K562 (cell line): ENCODE measurements around the gene RNF44. TPM values are rescaled to one million over a fixed set of nuclear protein-coding genes. Genes with fewer than 3 reads are reported as not detected.

Experiments used
- BCL6 ChIP-seq: fragments of 250-450 bp; sonication (Bioruptor Pico); IDR thresholded peaks from 2 replicates; pipeline ENCODE4 v1.4.0; 2020
- CAMTA2 ChIP-seq: fragments of 250-450 bp; sonication (Bioruptor Pico); conservative IDR thresholded peaks from 2 replicates; pipeline ENCODE4 v1.5.1; 2022
- CBX2 ChIP-seq: fragments of 200-600 bp; sonication (generic); IDR thresholded peaks from one replicate; pipeline ENCODE4 v1.6.1; 2012; ENCODE audit warnings: mild to moderate bottlenecking, low read length, inconsistent platforms; ENCODE audit not compliant: insufficient read depth, poor library complexity, severe bottlenecking
- CCAR2 ChIP-seq: fragments of 200-400 bp; formaldehyde crosslinking; IDR thresholded peaks from 2 replicates; pipeline ENCODE4 v1.6.1; 2017; ENCODE audit warnings: mild to moderate bottlenecking, low read depth, low read length
- EWSR1 ChIP-seq: fragments of 450-650 bp; IDR thresholded peaks from 2 replicates; pipeline ENCODE4 v1.6.1; 2018; ENCODE audit warnings: borderline replicate concordance, mild to moderate bottlenecking, low read depth, moderate library complexity; ENCODE audit not compliant: partially characterized antibody
- KDM5B ChIP-seq: fragments of 200-600 bp; sonication (generic); IDR thresholded peaks from 2 replicates; pipeline ENCODE4 v1.6.1; 2012; ENCODE audit warnings: low read depth, mild to moderate bottlenecking, moderate library complexity, low read length, control low read depth, inconsistent platforms; ENCODE audit not compliant: insufficient replicate concordance
- MCM5 ChIP-seq: fragments of 450-650 bp; IDR thresholded peaks from 2 replicates; pipeline ENCODE4 v1.6.1; 2016; ENCODE audit warnings: low read depth
- MEF2A ChIP-seq: IDR thresholded peaks from 2 replicates; pipeline ENCODE4 v1.6.1; 2011; ENCODE audit warnings: low read depth, mild to moderate bottlenecking, low read length, moderate library complexity; ENCODE audit not compliant: control insufficient read depth
- PCBP2 ChIP-seq: fragments of 200-400 bp; formaldehyde crosslinking; IDR thresholded peaks from 2 replicates; pipeline ENCODE4 v1.6.1; 2018; ENCODE audit warnings: low read length, low read depth, mild to moderate bottlenecking, moderate library complexity; ENCODE audit not compliant: poor library complexity, severe bottlenecking
- PHF8 ChIP-seq: fragments of 200-600 bp; sonication (generic); IDR thresholded peaks from 2 replicates; pipeline ENCODE4 v1.6.1; 2012; ENCODE audit warnings: mixed run types, mild to moderate bottlenecking, inconsistent platforms, low read length, moderate library complexity, borderline replicate concordance
- PTTG1 ChIP-seq: fragments of 450-650 bp; IDR thresholded peaks from 2 replicates; pipeline ENCODE4 v1.6.1; 2016; ENCODE audit warnings: low read depth, mild to moderate bottlenecking, missing genetic modification characterization, missing compliant biosample characterization
- RCOR1 ChIP-seq, 2 experiments: IDR thresholded peaks; 2 replicates each; pipeline ENCODE4 v1.6.1; 2012; ENCODE audit warnings: low read depth in 2 of 2, low read length in 2 of 2, borderline replicate concordance in 1 of 2, improper control_type of control experiment in 1 of 2
- WHSC1 ChIP-seq: IDR thresholded peaks from one replicate; pipeline ENCODE4 v1.6.1; 2012; ENCODE audit warnings: low read length, control low read depth, inconsistent platforms
- ZNF133 ChIP-seq: fragments of 250-450 bp; sonication (Bioruptor Pico); IDR thresholded peaks from 2 replicates; pipeline ENCODE4 v1.4.0; 2020; ENCODE audit warnings: mild to moderate bottlenecking
- ZNF282 ChIP-seq: sonication (generic); formaldehyde crosslinking; IDR thresholded peaks from 2 replicates; pipeline ENCODE4 v1.8.1; 2023; ENCODE audit warnings: missing genetic modification reagents
- ZNF561 ChIP-seq: fragments of 450-650 bp; formaldehyde crosslinking; conservative IDR thresholded peaks from 2 replicates; pipeline ENCODE4 v1.4.0; 2020; ENCODE audit warnings: mild to moderate bottlenecking, moderate library complexity
- ZNF75A ChIP-seq: fragments of 450-650 bp; formaldehyde crosslinking; IDR thresholded peaks from 2 replicates; pipeline ENCODE4 v1.4.0; 2020; ENCODE audit warnings: mild to moderate bottlenecking
- polyA plus RNA-seq, 8 experiments: library from polyadenylated mRNA; depleted of rRNA in 4 of 8; stranded (reverse) in 5 of 8; unstranded in 3 of 8; fragments of >200 nt; fragmentation: Nextera tagmentation in 2 of 8; fragmentation: Illumina TruSeq in 1 of 8; extraction: Ambion mirVana in 2 of 8; extraction: Trizol in 1 of 8; gene quantifications; 2 replicates each; pipeline versions ENCODE4 v1.2.1 to v1.2.3, GENCODE V29; 2011 to 2014; ENCODE audit warnings: inconsistent platforms in 1 of 8, missing spikeins in 1 of 8
- total RNA-seq, 7 experiments: library from RNA; depleted of rRNA in 6 of 7; stranded (reverse); fragments of >200 nt in 6 of 7; fragmentation: Illumina TruSeq in 2 of 7; extraction: Trizol in 2 of 7; gene quantifications; 2 replicates each; pipeline versions ENCODE4 v1.2.1 to v1.2.3, GENCODE V29; 2011 to 2021; ENCODE audit warnings: low replicate concordance in 1 of 7
- TF ChIP-seq, protein P1 (sequence below): sonication (generic); formaldehyde crosslinking; IDR thresholded peaks from 2 replicates; pipeline ENCODE4 v1.8.1; 2022; ENCODE audit warnings: missing genetic modification reagents
- TF ChIP-seq, protein P2 (sequence below): fragments of 250-450 bp; sonication (Bioruptor Pico); IDR thresholded peaks from 2 replicates; pipeline ENCODE4 v1.6.1; 2021; ENCODE audit warnings: mild to moderate bottlenecking
- TF ChIP-seq, protein P3 (sequence below): fragments of 200-400 bp; formaldehyde crosslinking; IDR thresholded peaks from 2 replicates; pipeline ENCODE4 v1.6.1; 2017; ENCODE audit warnings: mild to moderate bottlenecking, low read depth, low read length, moderate library complexity
- TF ChIP-seq, protein P4 (sequence below): sonication (generic); formaldehyde crosslinking; IDR thresholded peaks from 2 replicates; pipeline ENCODE4 v1.8.1; 2023; ENCODE audit warnings: mild to moderate bottlenecking, missing genetic modification reagents
- TF ChIP-seq, protein P5 (sequence below), 2 experiments: IDR thresholded peaks; 2 replicates each; pipeline ENCODE4 v1.6.1; 2012; ENCODE audit warnings: improper control_type of control experiment in 2 of 2, low read depth in 2 of 2, low read length in 2 of 2, borderline replicate concordance in 1 of 2

Gene RNF44
- total and polyA plus RNA-seq, 9 of the 15 experiments (the other 6 are each of a cell fraction or from before 2014, with no cell fraction given) = 1.6 to 82.6 (median 7.4) TPM

DNA sequence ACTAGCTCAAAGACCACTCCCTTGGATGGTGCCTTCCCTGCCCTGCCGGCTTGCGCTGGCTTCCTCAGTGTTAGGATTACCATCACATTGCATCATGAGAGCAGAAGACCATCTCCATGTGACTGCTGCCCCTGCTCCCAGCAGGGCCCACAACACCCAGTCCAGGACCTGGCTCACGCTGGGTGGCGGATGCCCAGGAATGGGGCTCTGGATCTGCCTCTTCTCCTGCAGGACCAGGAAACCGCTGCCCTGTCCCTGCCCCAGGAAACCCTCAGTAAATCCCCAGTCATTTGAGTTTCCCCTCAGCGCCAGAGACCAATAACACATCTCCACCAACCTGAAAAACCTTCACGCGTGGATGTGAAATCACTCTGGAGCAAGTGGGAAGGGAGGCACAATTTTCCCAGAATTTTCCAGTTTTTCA is 3.3 kb upstream of the RNF44 start (continued):
- TF ChIP-seq CBX2 (no peak), RCOR1 (IDR thresholded peaks at IDR 0.05; ENCODE audit: borderline replicate concordance in 1 of 2, low read depth in 2 of 2, low read length in 2 of 2) (no peak), EWSR1 (no peak), ZNF133 (CRISPR knock-in tag) (no peak), MEF2A (no peak), CCAR2 (no peak), CAMTA2 (CRISPR knock-in tag) (no peak), ZNF282 (CRISPR knock-in tag) (no peak), PHF8 (no peak), PTTG1 (tag) (0 out of 2 replicates have a peak, but pooled peaks have one; percentile 14), PCBP2 (no peak), BCL6 (CRISPR knock-in tag) (peak; percentile 80), ZNF561 (CRISPR knock-in tag) (0 out of 2 replicates have a peak, but pooled peaks have one; percentile 71), WHSC1 (no peak), ZNF75A (no peak), KDM5B (no peak), MCM5 (no peak)
- TF ChIP-seq, protein P1, sequence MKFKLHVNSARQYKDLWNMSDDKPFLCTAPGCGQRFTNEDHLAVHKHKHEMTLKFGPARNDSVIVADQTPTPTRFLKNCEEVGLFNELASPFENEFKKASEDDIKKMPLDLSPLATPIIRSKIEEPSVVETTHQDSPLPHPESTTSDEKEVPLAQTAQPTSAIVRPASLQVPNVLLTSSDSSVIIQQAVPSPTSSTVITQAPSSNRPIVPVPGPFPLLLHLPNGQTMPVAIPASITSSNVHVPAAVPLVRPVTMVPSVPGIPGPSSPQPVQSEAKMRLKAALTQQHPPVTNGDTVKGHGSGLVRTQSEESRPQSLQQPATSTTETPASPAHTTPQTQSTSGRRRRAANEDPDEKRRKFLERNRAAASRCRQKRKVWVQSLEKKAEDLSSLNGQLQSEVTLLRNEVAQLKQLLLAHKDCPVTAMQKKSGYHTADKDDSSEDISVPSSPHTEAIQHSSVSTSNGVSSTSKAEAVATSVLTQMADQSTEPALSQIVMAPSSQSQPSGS (CRISPR knock-in tag) = no peak
- TF ChIP-seq, protein P2, sequence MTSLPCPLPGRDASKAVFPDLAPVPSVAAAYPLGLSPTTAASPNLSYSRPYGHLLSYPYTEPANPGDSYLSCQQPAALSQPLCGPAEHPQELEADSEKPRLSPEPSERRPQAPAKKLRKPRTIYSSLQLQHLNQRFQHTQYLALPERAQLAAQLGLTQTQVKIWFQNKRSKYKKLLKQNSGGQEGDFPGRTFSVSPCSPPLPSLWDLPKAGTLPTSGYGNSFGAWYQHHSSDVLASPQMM (CRISPR knock-in tag) = no peak
- TF ChIP-seq, protein P3, sequence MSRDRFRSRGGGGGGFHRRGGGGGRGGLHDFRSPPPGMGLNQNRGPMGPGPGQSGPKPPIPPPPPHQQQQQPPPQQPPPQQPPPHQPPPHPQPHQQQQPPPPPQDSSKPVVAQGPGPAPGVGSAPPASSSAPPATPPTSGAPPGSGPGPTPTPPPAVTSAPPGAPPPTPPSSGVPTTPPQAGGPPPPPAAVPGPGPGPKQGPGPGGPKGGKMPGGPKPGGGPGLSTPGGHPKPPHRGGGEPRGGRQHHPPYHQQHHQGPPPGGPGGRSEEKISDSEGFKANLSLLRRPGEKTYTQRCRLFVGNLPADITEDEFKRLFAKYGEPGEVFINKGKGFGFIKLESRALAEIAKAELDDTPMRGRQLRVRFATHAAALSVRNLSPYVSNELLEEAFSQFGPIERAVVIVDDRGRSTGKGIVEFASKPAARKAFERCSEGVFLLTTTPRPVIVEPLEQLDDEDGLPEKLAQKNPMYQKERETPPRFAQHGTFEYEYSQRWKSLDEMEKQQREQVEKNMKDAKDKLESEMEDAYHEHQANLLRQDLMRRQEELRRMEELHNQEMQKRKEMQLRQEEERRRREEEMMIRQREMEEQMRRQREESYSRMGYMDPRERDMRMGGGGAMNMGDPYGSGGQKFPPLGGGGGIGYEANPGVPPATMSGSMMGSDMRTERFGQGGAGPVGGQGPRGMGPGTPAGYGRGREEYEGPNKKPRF = no peak
- TF ChIP-seq, protein P4, sequence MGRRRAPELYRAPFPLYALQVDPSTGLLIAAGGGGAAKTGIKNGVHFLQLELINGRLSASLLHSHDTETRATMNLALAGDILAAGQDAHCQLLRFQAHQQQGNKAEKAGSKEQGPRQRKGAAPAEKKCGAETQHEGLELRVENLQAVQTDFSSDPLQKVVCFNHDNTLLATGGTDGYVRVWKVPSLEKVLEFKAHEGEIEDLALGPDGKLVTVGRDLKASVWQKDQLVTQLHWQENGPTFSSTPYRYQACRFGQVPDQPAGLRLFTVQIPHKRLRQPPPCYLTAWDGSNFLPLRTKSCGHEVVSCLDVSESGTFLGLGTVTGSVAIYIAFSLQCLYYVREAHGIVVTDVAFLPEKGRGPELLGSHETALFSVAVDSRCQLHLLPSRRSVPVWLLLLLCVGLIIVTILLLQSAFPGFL (CRISPR knock-in tag) = no peak
- TF ChIP-seq, protein P5, sequence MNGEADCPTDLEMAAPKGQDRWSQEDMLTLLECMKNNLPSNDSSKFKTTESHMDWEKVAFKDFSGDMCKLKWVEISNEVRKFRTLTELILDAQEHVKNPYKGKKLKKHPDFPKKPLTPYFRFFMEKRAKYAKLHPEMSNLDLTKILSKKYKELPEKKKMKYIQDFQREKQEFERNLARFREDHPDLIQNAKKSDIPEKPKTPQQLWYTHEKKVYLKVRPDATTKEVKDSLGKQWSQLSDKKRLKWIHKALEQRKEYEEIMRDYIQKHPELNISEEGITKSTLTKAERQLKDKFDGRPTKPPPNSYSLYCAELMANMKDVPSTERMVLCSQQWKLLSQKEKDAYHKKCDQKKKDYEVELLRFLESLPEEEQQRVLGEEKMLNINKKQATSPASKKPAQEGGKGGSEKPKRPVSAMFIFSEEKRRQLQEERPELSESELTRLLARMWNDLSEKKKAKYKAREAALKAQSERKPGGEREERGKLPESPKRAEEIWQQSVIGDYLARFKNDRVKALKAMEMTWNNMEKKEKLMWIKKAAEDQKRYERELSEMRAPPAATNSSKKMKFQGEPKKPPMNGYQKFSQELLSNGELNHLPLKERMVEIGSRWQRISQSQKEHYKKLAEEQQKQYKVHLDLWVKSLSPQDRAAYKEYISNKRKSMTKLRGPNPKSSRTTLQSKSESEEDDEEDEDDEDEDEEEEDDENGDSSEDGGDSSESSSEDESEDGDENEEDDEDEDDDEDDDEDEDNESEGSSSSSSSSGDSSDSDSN (IDR thresholded peaks at IDR 0.05; ENCODE audit: borderline replicate concordance in 1 of 2, low read depth in 2 of 2, low read length in 2 of 2) = no peak
